Cardiac muscle cell (in vitro differentiated cells and primary cell): Measurements from ENCODE around the gene STON2. TPM values are rescaled to one million over a fixed set of nuclear protein-coding genes. Genes with fewer than 3 reads are reported as not detected.
A peak's percentile ranks its signal among the peaks of the same experiment; 100 is the strongest.

Experiments used
- DNase-seq, 2 donors: peaks; one replicate each; pipeline versions ENCODE4 v3.0.0 to v3.0.0-alpha.2; 2010 to 2017; ENCODE audit warnings: low read depth in 1 of 2, low spot score in 1 of 2
- H3K27ac ChIP-seq: fragments of 200-600 bp; sonication (generic); 2 replicates; pipeline ENCODE4 v1.5.1; 2016
- H3K27me3 ChIP-seq: fragments of 200-600 bp; sonication (generic); 2 replicates; pipeline ENCODE4 v1.6.0; 2016; ENCODE audit warnings: control low read depth
- H3K36me3 ChIP-seq: fragments of 200-600 bp; sonication (generic); 2 replicates; pipeline ENCODE4 v1.5.1; 2016; ENCODE audit warnings: control low read depth
- H3K4me1 ChIP-seq: fragments of 200-600 bp; sonication (generic); 2 replicates; pipeline ENCODE4 v1.8.1; 2017; ENCODE audit warnings: low read depth, mild to moderate bottlenecking, mixed run types
- H3K4me3 ChIP-seq: fragments of 200-600 bp; sonication (generic); 2 replicates; pipeline ENCODE4 v1.5.1; 2016; ENCODE audit warnings: mild to moderate bottlenecking
- H3K9me3 ChIP-seq: fragments of 200-600 bp; sonication (generic); 2 replicates; pipeline ENCODE4 v1.5.1; 2017; ENCODE audit warnings: low read depth, mild to moderate bottlenecking, control low read depth
- CTCF ChIP-seq: IDR thresholded peaks from 2 replicates; pipeline ENCODE4 v1.5.1; 2012; ENCODE audit warnings: low read depth, mild to moderate bottlenecking, low read length
- polyA plus RNA-seq: library from polyadenylated mRNA; unstranded; fragments of >200 nt; fragmentation: Nextera tagmentation; extraction: Ambion mirVana; gene quantifications from 2 replicates; pipeline ENCODE4 v1.2.1, GENCODE V29; 2016
- total RNA-seq: library from RNA; depleted of rRNA; stranded (reverse); fragments of >200 nt; gene quantifications from 2 replicates; pipeline ENCODE4 v1.2.3, GENCODE V29; 2016

Gene STON2
- total and polyA plus RNA-seq, 2 experiments from 2014 or later = 0.62 to 1.4 TPM

- H3K9me3 ChIP-seq = no peaks in the 10 kb centered on the region
- TF ChIP-seq CTCF = no peak
- DNase-seq = peak; percentile 97 to 98
- peaks cover 17% of the 10 kb centered on the region for H3K4me1 ChIP-seq
- H3K36me3 ChIP-seq = peaks cover 3% of the 10 kb centered on the region
- H3K27me3 ChIP-seq = no peaks in the 10 kb centered on the region
- H3K27ac ChIP-seq = peak within 1 kb of the TSS; percentile 99
- peak within 1 kb of the TSS; percentile 100 for H3K4me3 ChIP-seq
Measured at GRCh38 chr14:81220830-81221578, 179.1 kb downstream of the STON2 start, which contains the start of gene GTF2A1. Gene GTF2A1, minus strand, starts transcription at chr14:81220959. Its CDS starts 441 bp downstream, at chr14:81220518.

GRCh38 chr14:81220580-81220829 lies 179.6 kb downstream of the STON2 start:
- H3K4me1 ChIP-seq = peaks cover 17% of the 10 kb centered on the region
- no peak for TF ChIP-seq CTCF
- no peaks in the 10 kb centered on the region for H3K27me3 ChIP-seq
- no peaks in the 10 kb centered on the region for H3K9me3 ChIP-seq
- no peak for DNase-seq
- H3K4me3 ChIP-seq = peak overlapping the region; percentile 100
- peak overlapping the region; percentile 84 for H3K27ac ChIP-seq
- H3K36me3 ChIP-seq = peaks cover 8% of the 10 kb centered on the region

GRCh38 chr14:81219759-81220579 lies 180.2 kb downstream of the STON2 start:
- H3K4me1 ChIP-seq = peaks cover 17% of the 10 kb centered on the region
- peak overlapping the region; percentile 97 for H3K27ac ChIP-seq
- H3K4me3 ChIP-seq = peak overlapping the region; percentile 100
- TF ChIP-seq CTCF = no peak
- peak; percentile 47 to 65 for DNase-seq
- H3K27me3 ChIP-seq = no peaks in the 10 kb centered on the region
- no peaks in the 10 kb centered on the region for H3K9me3 ChIP-seq
- H3K36me3 ChIP-seq = peaks cover 14% of the 10 kb centered on the region

- H3K36me3 ChIP-seq = peaks cover 16% of the 10 kb centered on the region
Measured at GRCh38 chr14:81219210-81219758, 180.8 kb downstream of the STON2 start.

More at GRCh38 chr14:81219210-81219758, 180.8 kb downstream of the STON2 start:
- Histone ChIP-seq H3K4me3 (peak overlapping the region; percentile 86), H3K27ac (peak overlapping the region; percentile 97), H3K9me3 (no peaks in the 10 kb centered on the region), H3K4me1 (peaks cover 17% of the 10 kb centered on the region), H3K27me3 (no peaks in the 10 kb centered on the region)
- peak; percentile 97 to 98 for DNase-seq
- no peak for TF ChIP-seq CTCF
